Neutrophil (primary cell): ENCODE data around the gene PTPRG.

Experiments used
- H3K27ac ChIP-seq: fragments of 200-600 bp; sonication (generic); 2 replicates; pipeline ENCODE4 v1.5.1; 2016; ENCODE audit warnings: mild to moderate bottlenecking, moderate library complexity
- H3K27me3 ChIP-seq: fragments of 200-600 bp; sonication (generic); 2 replicates; pipeline ENCODE4 v1.6.0; 2016; ENCODE audit warnings: mild to moderate bottlenecking
- H3K36me3 ChIP-seq: fragments of 200-600 bp; sonication (generic); 2 replicates; pipeline ENCODE4 v1.5.1; 2017
- H3K4me1 ChIP-seq, 2 experiments: fragments of 200-600 bp in 1 of 2; sonication (generic) in 1 of 2; 1 replicate in 1 of 2; 2 replicates in 1 of 2; pipeline versions ENCODE4 v1.5.1 to v1.6.1; 2013 to 2016; ENCODE audit warnings: low read depth in 1 of 2, low read length in 1 of 2, mild to moderate bottlenecking in 1 of 2, moderate library complexity in 1 of 2; ENCODE audit not compliant: control insufficient read depth in 1 of 2, insufficient read depth in 1 of 2
- H3K4me3 ChIP-seq, 2 experiments: fragments of 200-600 bp in 1 of 2; sonication (generic) in 1 of 2; 1 replicate in 1 of 2; 2 replicates in 1 of 2; pipeline ENCODE4 v1.5.1; 2013 to 2016; ENCODE audit warnings: low read depth in 1 of 2, low read length in 1 of 2, mild to moderate bottlenecking in 1 of 2, moderate library complexity in 1 of 2
- H3K9me3 ChIP-seq: fragments of 200-600 bp; sonication (generic); 2 replicates; pipeline ENCODE4 v1.5.1; 2016
- TF ChIP-seq, protein P1 (sequence below): fragments of 200-600 bp; sonication (generic); IDR thresholded peaks from 2 replicates; pipeline ENCODE4 v1.5.1; 2016; ENCODE audit warnings: antibody characterized with exemption

Gene PTPRG

DNA sequence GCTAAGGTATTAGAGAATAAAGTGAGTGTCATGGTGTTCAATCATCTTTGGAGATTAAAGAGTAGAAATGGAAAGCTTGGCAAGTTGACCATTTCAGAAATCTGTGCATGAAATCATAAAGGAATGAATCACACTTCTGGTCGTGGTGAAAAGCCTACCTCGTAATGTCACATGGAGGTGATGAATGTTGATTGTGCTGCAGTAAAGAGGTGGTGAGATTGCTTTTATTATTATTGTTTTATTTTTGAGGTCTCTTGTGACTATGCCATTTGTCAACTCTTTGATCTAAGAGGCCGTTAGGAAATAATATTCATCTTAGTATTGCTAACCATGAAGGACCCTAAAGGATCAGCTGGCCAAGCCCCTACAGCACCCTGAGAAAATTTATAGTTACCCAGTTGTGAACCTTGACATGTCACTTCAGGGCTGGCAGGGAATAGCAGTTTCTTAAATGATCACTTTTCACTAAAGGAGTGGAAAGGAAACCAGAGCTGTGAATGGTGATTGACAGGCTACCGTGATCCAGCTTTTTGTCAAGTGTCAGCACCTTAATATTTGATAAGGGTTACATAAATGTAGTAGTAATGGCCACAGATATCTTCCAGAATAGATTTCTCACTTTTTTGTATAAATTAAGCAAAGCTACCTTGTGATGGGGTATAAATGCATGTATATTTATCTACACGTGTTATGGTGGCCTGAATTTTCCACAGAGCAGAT is 203.9 kb downstream of the PTPRG start:
- no peak overlapping the region for H3K4me3 ChIP-seq
- TF ChIP-seq, protein P1, sequence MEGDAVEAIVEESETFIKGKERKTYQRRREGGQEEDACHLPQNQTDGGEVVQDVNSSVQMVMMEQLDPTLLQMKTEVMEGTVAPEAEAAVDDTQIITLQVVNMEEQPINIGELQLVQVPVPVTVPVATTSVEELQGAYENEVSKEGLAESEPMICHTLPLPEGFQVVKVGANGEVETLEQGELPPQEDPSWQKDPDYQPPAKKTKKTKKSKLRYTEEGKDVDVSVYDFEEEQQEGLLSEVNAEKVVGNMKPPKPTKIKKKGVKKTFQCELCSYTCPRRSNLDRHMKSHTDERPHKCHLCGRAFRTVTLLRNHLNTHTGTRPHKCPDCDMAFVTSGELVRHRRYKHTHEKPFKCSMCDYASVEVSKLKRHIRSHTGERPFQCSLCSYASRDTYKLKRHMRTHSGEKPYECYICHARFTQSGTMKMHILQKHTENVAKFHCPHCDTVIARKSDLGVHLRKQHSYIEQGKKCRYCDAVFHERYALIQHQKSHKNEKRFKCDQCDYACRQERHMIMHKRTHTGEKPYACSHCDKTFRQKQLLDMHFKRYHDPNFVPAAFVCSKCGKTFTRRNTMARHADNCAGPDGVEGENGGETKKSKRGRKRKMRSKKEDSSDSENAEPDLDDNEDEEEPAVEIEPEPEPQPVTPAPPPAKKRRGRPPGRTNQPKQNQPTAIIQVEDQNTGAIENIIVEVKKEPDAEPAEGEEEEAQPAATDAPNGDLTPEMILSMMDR: no peak
- no peaks in the 10 kb centered on the region for H3K9me3 ChIP-seq
- no peaks in the 10 kb centered on the region for H3K36me3 ChIP-seq
- no peak overlapping the region for H3K27ac ChIP-seq
- no peaks in the 10 kb centered on the region for H3K4me1 ChIP-seq
- H3K27me3 ChIP-seq: no peaks in the 10 kb centered on the region

DNA sequence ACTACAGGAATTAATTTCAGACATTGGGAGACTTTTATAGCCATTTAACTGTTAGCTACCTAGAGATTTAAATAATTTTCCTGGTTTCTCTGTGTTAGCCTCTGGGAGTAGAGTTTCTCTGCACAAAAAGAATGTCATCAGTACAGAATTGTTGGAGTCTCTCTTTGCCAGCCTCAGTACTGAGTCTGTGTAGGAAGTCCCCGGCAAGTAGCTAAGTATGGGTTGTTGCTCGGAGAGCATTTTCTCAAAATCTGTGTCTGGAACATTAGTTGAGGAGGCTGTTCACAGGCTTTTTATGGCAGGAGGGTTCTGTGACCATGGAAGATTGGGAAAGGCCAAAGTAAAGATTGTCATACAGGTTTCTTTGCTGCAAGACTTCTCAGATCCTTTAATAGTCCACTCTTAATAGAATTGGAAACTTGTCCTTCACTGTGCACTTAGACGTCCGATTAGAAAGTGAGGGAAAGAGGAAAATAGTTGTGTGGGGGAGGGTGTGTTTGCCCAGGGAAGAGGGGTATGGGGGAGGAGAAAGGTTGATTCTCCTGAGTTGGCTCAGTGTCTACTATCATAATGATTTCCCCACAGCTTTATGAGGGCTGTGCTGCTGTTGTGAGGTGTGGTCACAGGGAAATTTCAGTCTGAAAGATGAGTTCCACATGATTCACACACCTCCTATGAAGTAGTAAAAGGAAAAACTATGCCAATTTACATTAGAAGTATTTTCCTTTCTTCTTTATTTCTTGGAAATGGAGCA is 207.1 kb downstream of the PTPRG start:
- H3K36me3 ChIP-seq: no peaks in the 10 kb centered on the region
- no peaks in the 10 kb centered on the region for H3K9me3 ChIP-seq
- TF ChIP-seq, protein P1: no peak
- no peaks in the 10 kb centered on the region for H3K4me1 ChIP-seq
- H3K27me3 ChIP-seq: no peaks in the 10 kb centered on the region
- no peak overlapping the region for H3K27ac ChIP-seq
- no peak overlapping the region for H3K4me3 ChIP-seq

DNA sequence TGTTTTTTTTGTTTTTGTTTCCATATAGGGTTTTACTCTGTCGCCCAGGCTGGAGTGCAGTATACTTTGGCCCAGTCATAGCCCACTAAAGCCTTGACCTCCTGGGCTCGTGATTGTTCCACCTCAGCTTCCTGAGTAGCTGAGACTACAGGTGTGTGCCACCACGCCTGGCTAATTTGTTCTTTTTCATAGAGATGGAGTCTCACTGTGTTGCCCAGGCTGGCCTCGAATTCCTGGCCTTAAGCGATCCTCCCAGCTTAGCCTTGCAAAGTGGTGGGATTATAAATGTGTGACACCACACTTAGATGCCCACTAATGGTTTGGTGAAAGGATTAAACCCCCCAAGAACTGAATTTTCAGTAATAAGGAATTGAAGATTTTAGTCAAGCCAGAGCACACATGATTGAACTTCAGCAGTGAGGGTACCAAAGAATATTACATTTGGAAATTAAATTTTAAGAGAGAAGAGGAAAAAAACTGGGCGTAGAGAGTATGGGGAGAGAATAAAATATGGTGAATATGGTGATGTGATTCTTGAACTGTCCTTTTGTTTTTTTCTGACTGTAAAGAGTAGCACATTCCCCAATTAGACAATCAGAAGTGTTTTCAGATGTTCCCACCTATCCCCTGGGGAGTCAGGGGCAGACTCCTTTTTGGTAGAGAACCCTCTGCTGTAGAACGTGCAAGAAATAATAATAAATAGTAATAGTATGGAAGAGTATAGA is 208.1 kb downstream of the PTPRG start:
- TF ChIP-seq, protein P1: no peak
- no peaks in the 10 kb centered on the region for H3K27me3 ChIP-seq
- H3K36me3 ChIP-seq: no peaks in the 10 kb centered on the region

DNA sequence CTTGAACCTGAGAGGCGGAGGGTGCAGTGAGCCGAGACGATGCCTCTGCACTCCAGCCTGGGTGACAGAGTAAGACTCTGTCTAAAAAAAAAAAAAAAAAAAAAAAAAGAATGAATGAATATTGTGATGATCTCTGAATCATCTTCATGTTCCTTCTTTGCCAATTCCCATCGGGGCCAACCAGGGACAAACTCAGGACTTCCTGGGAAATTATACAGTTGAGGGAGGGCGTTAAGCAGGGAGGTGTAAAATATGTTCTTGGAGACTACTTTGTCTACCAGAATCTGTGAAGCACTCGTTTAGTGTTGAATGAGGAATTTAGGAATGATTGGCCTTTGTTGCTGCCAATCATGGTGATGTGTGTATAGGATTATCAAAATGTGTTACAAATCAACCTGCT is 210.6 kb downstream of the PTPRG start:
- H3K4me1 ChIP-seq: no peaks in the 10 kb centered on the region
- no peaks in the 10 kb centered on the region for H3K27me3 ChIP-seq
- H3K36me3 ChIP-seq: no peaks in the 10 kb centered on the region
- no peak overlapping the region for H3K4me3 ChIP-seq
- no peaks in the 10 kb centered on the region for H3K9me3 ChIP-seq
- TF ChIP-seq, protein P1: no peak
- no peak overlapping the region for H3K27ac ChIP-seq

More for the DNA sequence above, 208.1 kb downstream of the PTPRG start:
- Histone ChIP-seq H3K4me3 (no peak overlapping the region), H3K27ac (no peak overlapping the region), H3K4me1 (no peaks in the 10 kb centered on the region), H3K9me3 (no peaks in the 10 kb centered on the region)

DNA sequence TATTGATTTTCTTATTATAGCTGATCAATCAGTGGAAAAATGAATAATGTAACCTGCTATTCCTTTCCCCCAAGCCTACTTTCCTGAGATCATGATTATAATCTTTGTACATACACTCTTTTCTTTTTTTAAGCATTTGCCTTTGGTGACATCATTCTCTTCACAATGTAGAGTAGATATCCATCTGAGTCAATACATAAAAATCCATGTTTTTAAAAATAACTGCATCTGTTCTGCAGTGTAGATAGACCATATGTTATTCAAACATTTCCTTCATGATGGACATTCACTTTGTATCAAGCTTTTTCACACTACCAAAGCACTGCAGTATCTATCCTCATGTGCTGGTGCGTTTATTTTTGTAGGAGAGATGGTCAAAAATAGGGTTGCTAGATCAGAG is 211.1 kb downstream of the PTPRG start:
- Histone ChIP-seq H3K4me3 (no peak overlapping the region), H3K4me1 (no peaks in the 10 kb centered on the region), H3K9me3 (no peaks in the 10 kb centered on the region), H3K27me3 (no peaks in the 10 kb centered on the region), H3K36me3 (no peaks in the 10 kb centered on the region), H3K27ac (no peak overlapping the region)
- TF ChIP-seq, protein P1: no peak
